SK-N-SH treated with all-trans-retinoic acid at 6 μM for 48 hours (cell line): ENCODE data around the gene MVB12A.

Source experiments
- BACH2 ChIP-seq: fragments of 250-450 bp; sonication (Bioruptor Pico); IDR thresholded peaks from 2 replicates; pipeline ENCODE4 v1.9.0; 2021; ENCODE audit warnings: mild to moderate bottlenecking, borderline replicate concordance
- CREB5 ChIP-seq: fragments of 250-450 bp; sonication (Bioruptor Pico); IDR thresholded peaks from 2 replicates; pipeline ENCODE4 v1.5.1; 2020; ENCODE audit warnings: low read depth, mild to moderate bottlenecking, moderate library complexity
- PATZ1 ChIP-seq: fragments of 250-450 bp; sonication (Bioruptor Pico); IDR thresholded peaks from 2 replicates; pipeline ENCODE4 v1.8.0; 2020; ENCODE audit warnings: mild to moderate bottlenecking, moderate library complexity, borderline replicate concordance
- TCF4 ChIP-seq: fragments of 250-450 bp; sonication (Bioruptor Pico); IDR thresholded peaks from 2 replicates; pipeline ENCODE4 v1.8.0; 2021; ENCODE audit warnings: mild to moderate bottlenecking, moderate library complexity, borderline replicate concordance

- no peak for TF ChIP-seq BACH2 (CRISPR knock-in tag)
- no peak for TF ChIP-seq TCF4
- TF ChIP-seq PATZ1 (CRISPR knock-in tag), result no peak
- TF ChIP-seq CREB5 (CRISPR knock-in tag), result no peak
Measured at GRCh38 chr19:17406046-17406886, 13.6 kb upstream of the MVB12A start.
